Measurements from ENCODE around the gene SERGEF. TPM values are rescaled to one million over a fixed set of nuclear protein-coding genes. Genes with fewer than 3 reads are reported as not detected.

Gene SERGEF
- total RNA-seq, 1 donor from 2014 or later, result 24.0 TPM

GRCh38 chr11:17791144-17791543, 221.7 kb downstream of the SERGEF start:
- TF ChIP-seq, protein P1, sequence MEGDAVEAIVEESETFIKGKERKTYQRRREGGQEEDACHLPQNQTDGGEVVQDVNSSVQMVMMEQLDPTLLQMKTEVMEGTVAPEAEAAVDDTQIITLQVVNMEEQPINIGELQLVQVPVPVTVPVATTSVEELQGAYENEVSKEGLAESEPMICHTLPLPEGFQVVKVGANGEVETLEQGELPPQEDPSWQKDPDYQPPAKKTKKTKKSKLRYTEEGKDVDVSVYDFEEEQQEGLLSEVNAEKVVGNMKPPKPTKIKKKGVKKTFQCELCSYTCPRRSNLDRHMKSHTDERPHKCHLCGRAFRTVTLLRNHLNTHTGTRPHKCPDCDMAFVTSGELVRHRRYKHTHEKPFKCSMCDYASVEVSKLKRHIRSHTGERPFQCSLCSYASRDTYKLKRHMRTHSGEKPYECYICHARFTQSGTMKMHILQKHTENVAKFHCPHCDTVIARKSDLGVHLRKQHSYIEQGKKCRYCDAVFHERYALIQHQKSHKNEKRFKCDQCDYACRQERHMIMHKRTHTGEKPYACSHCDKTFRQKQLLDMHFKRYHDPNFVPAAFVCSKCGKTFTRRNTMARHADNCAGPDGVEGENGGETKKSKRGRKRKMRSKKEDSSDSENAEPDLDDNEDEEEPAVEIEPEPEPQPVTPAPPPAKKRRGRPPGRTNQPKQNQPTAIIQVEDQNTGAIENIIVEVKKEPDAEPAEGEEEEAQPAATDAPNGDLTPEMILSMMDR (IDR thresholded peaks at IDR 0.05), result no peak
- Mint-ChIP-seq H3K36me3 (ENCODE audit: unreplicated experiment) (no peaks in the 10 kb centered on the region), H3K4me1 (ENCODE audit: unreplicated experiment) (peaks cover 13% of the 10 kb centered on the region), H3K9me3 (ENCODE audit: unreplicated experiment) (no peaks in the 10 kb centered on the region), H3K4me3 (ENCODE audit: unreplicated experiment) (no peak overlapping the region), H3K27me3 (ENCODE audit: unreplicated experiment) (no peaks in the 10 kb centered on the region), H3K27ac (ENCODE audit: unreplicated experiment) (no peak overlapping the region)
- no peak for DNase-seq (ENCODE audit: extremely low spot score, unreplicated experiment)

GRCh38 chr11:17790453-17790852, 222.4 kb downstream of the SERGEF start:
- Mint-ChIP-seq H3K4me1 (ENCODE audit: unreplicated experiment) (peaks cover 13% of the 10 kb centered on the region), H3K36me3 (ENCODE audit: unreplicated experiment) (no peaks in the 10 kb centered on the region), H3K4me3 (ENCODE audit: unreplicated experiment) (no peak overlapping the region), H3K27me3 (ENCODE audit: unreplicated experiment) (no peaks in the 10 kb centered on the region), H3K27ac (ENCODE audit: unreplicated experiment) (no peak overlapping the region), H3K9me3 (ENCODE audit: unreplicated experiment) (no peaks in the 10 kb centered on the region)
- DNase-seq (ENCODE audit: extremely low spot score, unreplicated experiment), result no peak
- TF ChIP-seq, protein P1 (IDR thresholded peaks at IDR 0.05), result no peak

DNA sequence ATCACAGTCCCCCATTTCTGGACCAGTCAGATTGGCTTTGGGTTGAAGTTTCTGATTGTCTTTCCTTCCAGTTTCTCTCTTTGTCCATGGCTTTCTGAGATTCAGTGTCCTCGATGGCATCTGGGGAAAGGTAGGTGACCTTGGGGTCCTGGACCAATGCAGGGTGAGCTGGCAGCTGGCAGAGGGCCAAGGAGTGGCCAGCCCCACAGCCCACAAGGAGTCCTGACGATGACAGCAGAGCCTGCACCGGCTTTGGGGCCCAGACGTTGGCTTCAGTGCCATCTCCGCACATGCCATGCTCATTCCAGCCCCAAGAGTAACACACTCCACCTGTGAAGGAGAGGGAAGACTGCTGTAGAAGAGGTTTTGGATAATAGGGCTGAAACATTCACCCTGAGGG, 224.8 kb downstream of the SERGEF start:
- Mint-ChIP-seq H3K4me1 (ENCODE audit: unreplicated experiment) (peaks cover 13% of the 10 kb centered on the region), H3K9me3 (ENCODE audit: unreplicated experiment) (no peaks in the 10 kb centered on the region), H3K27ac (ENCODE audit: unreplicated experiment) (no peak overlapping the region), H3K27me3 (ENCODE audit: unreplicated experiment) (no peaks in the 10 kb centered on the region), H3K4me3 (ENCODE audit: unreplicated experiment) (no peak overlapping the region), H3K36me3 (ENCODE audit: unreplicated experiment) (no peaks in the 10 kb centered on the region)
- TF ChIP-seq, protein P1 (IDR thresholded peaks at IDR 0.05), result no peak
- DNase-seq (ENCODE audit: extremely low spot score, unreplicated experiment), result no peak

DNA sequence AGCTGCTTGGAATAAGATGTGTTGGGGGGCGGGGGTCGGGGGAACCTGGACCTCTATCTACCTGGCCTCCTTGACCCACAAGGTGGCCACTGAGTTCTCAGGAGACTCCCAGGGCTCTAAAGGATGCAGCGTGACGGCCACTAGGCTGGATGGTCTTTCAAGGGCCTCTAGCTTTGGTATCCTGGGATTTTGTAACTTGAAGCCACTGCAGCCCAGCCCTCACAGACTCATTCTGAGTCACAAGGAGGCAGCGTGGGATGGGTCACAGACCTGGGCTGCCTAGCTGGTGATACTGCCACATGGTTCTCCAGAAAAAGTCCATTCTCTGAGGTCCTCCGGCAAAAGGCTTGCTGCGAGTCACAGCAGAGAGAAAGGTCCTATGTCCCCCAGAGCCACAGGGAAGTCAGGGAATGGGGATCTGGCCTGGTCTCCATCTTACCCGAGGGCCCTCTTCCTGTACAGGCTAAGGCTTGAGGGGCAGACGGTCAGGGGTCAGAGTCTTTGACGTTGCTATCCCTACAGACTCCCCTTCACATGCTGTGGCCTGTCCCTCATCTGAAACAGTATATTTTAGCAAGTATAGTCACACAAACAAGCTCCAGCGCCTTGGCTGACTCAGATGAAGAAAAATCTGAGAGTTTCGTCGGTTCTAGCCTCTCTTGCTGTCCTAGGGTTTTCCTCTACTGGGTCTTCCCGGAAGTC, 225.9 kb downstream of the SERGEF start:
- Mint-ChIP-seq H3K4me1 (ENCODE audit: unreplicated experiment) (peaks cover 13% of the 10 kb centered on the region), H3K27ac (ENCODE audit: unreplicated experiment) (peak overlapping the region; percentile 25), H3K36me3 (ENCODE audit: unreplicated experiment) (no peaks in the 10 kb centered on the region), H3K9me3 (ENCODE audit: unreplicated experiment) (no peaks in the 10 kb centered on the region), H3K4me3 (ENCODE audit: unreplicated experiment) (no peak overlapping the region), H3K27me3 (ENCODE audit: unreplicated experiment) (no peaks in the 10 kb centered on the region)
- TF ChIP-seq, protein P1 (IDR thresholded peaks at IDR 0.05), result no peak
- DNase-seq (ENCODE audit: extremely low spot score, unreplicated experiment), result no peak

GRCh38 chr11:17783878-17784277, 229.0 kb downstream of the SERGEF start:
- no peaks in the 10 kb centered on the region for H3K27me3 Mint-ChIP-seq (ENCODE audit: unreplicated experiment)
- H3K27ac Mint-ChIP-seq (ENCODE audit: unreplicated experiment), result no peak overlapping the region
- DNase-seq (ENCODE audit: extremely low spot score, unreplicated experiment), result no peak
- no peaks in the 10 kb centered on the region for H3K9me3 Mint-ChIP-seq (ENCODE audit: unreplicated experiment)
- TF ChIP-seq, protein P1 (IDR thresholded peaks at IDR 0.05), result no peak
- peaks cover 8% of the 10 kb centered on the region for H3K4me1 Mint-ChIP-seq (ENCODE audit: unreplicated experiment)
- no peak overlapping the region for H3K4me3 Mint-ChIP-seq (ENCODE audit: unreplicated experiment)
- H3K36me3 Mint-ChIP-seq (ENCODE audit: unreplicated experiment), result no peaks in the 10 kb centered on the region

Measured in osteocyte (in vitro differentiated cells).